IMR-90 (cell line): ENCODE results near the gene HOXB6. TPM values are rescaled to one million over a fixed set of nuclear protein-coding genes. Genes with fewer than 3 reads are reported as not detected.

Source experiments
- CTCF ChIP-seq: conservative IDR thresholded peaks from 2 replicates; pipeline ENCODE4 v1.5.1; 2012; ENCODE audit warnings: mild to moderate bottlenecking, low read depth, low read length, improper control_type of control experiment
- NFE2L2 ChIP-seq: fragments of 150-350 bp; IDR thresholded peaks from 2 replicates; pipeline ENCODE4 v1.6.1; 2016; ENCODE audit warnings: low read depth, mild to moderate bottlenecking, low read length
- polyA plus RNA-seq, 3 experiments: library from polyadenylated mRNA; depleted of rRNA; stranded (reverse); fragments of >200 nt; gene quantifications; 2 replicates each; pipeline ENCODE4 v1.2.3, GENCODE V29; 2012; ENCODE audit warnings: low replicate concordance in 1 of 3
- total RNA-seq: library from RNA; depleted of rRNA; stranded (reverse); fragments of >200 nt; gene quantifications from 2 replicates; pipeline ENCODE4 v1.2.3, GENCODE V29; 2012

HOXB6 gene
- total and polyA plus RNA-seq, 2 of the 4 experiments (the other 2 are of a cell fraction) = 11.1 to 42.2 TPM

GRCh38 chr17:48571024-48571818 lies 33.6 kb downstream of the HOXB6 start (continued):
- TF ChIP-seq CTCF (no peak), NFE2L2 (no peak)
